ENCODE data around the gene ALDOB.
A peak's percentile ranks its signal among the peaks of the same experiment; 100 is the strongest.

The ALDOB gene

DNA sequence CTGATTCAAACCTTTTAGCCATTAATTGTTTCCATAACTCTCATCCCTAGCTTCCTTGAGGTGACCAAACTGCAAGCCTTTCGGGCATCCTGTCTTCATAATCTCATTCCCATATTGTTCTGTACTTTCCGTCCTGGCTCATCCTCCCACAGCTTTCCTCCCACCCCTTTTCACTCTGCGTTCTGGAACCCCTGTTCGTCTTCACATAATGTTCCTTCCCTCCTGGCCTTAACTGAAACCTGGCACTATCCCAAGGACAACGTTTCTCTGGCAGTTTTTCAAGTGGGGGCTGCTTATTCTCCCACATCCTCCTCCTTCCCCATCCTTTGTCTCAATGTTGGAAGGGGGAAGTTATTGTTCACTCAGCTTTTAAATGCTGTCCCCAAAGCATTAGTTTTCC, 35.5 kb downstream of the ALDOB start:
- no peak for DNase-seq (ENCODE audit: low spot score)
- TF ChIP-seq, protein P1, sequence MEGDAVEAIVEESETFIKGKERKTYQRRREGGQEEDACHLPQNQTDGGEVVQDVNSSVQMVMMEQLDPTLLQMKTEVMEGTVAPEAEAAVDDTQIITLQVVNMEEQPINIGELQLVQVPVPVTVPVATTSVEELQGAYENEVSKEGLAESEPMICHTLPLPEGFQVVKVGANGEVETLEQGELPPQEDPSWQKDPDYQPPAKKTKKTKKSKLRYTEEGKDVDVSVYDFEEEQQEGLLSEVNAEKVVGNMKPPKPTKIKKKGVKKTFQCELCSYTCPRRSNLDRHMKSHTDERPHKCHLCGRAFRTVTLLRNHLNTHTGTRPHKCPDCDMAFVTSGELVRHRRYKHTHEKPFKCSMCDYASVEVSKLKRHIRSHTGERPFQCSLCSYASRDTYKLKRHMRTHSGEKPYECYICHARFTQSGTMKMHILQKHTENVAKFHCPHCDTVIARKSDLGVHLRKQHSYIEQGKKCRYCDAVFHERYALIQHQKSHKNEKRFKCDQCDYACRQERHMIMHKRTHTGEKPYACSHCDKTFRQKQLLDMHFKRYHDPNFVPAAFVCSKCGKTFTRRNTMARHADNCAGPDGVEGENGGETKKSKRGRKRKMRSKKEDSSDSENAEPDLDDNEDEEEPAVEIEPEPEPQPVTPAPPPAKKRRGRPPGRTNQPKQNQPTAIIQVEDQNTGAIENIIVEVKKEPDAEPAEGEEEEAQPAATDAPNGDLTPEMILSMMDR (IDR thresholded peaks at IDR 0.05; ENCODE audit: borderline replicate concordance, control extremely low read depth, extremely low read depth, insufficient read depth, missing control alignments): no peak
- in situ Hi-C loops (cut with MboI; ENCODE audit: low sequenced_read_pairs, unreplicated experiment): no loop called here

GRCh38 chr9:101399643-101399970, 36.0 kb downstream of the ALDOB start:
- DNase-seq (ENCODE audit: low spot score): peak; percentile 11
- in situ Hi-C loops (cut with MboI; ENCODE audit: low sequenced_read_pairs, unreplicated experiment): no loop called here
- TF ChIP-seq, protein P1 (IDR thresholded peaks at IDR 0.05; ENCODE audit: borderline replicate concordance, control extremely low read depth, extremely low read depth, insufficient read depth, missing control alignments): no peak

DNA sequence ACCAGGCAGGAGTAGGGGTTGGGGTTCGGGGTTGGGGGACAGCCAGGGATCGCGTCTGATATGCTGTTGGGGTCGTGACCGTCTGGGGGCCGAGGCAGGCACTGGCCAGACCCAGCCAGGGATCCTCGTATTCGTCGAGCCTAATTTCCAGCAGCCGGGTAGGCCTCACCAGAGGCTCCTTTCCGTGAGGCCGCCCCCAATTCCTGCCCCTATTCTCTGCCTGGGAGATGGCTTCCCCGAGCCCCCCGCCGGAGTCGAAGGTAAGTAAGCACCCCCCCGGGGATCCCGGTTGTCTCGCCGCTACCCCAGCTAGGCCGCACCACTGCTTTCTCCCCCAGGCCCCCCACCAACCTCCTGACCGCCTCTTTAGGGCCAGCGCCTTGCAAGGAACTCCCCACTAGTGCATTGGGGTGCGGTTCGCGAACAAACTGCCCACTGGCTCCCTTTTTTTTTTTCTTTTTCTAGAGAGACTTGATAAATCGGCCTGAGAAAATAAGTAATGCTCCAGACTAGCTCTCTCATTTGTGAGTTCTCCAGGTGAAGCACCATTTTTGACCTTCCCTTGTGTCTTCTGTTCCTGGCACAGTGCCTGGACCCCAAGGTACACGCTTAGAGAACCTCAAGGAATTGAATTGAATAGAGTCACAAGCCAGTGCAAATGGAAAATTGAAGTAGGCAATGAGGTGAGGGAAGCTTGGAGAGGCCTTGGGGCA, 36.5 kb downstream of the ALDOB start:
- DNase-seq (ENCODE audit: low spot score): no peak
- in situ Hi-C loops (cut with MboI; ENCODE audit: low sequenced_read_pairs, unreplicated experiment): no loop called here
- TF ChIP-seq, protein P1 (IDR thresholded peaks at IDR 0.05; ENCODE audit: borderline replicate concordance, control extremely low read depth, extremely low read depth, insufficient read depth, missing control alignments): no peak

- TF ChIP-seq, protein P1 (IDR thresholded peaks at IDR 0.05; ENCODE audit: borderline replicate concordance, control extremely low read depth, extremely low read depth, insufficient read depth, missing control alignments): no peak
- DNase-seq (ENCODE audit: low spot score): peak; percentile 92
- in situ Hi-C loops (cut with MboI; ENCODE audit: low sequenced_read_pairs, unreplicated experiment): no loop called here
Observed at GRCh38 chr9:101398068-101398929, 37.3 kb downstream of the ALDOB start, which contains the start of the genes MRPL50 and ZNF189. TSS of gene MRPL50 (minus strand) at chr9:101398618. CDS start at chr9:101398592, 26 bp downstream. TSS of gene ZNF189 (plus strand) at chr9:101398851. CDS start at chr9:101399157, 306 bp downstream.

GRCh38 chr9:101397746-101398067, 37.9 kb downstream of the ALDOB start:
- TF ChIP-seq, protein P1 (IDR thresholded peaks at IDR 0.05; ENCODE audit: borderline replicate concordance, control extremely low read depth, extremely low read depth, insufficient read depth, missing control alignments): no peak
- in situ Hi-C loops (cut with MboI; ENCODE audit: low sequenced_read_pairs, unreplicated experiment): no loop called here
- DNase-seq (ENCODE audit: low spot score): no peak

DNA sequence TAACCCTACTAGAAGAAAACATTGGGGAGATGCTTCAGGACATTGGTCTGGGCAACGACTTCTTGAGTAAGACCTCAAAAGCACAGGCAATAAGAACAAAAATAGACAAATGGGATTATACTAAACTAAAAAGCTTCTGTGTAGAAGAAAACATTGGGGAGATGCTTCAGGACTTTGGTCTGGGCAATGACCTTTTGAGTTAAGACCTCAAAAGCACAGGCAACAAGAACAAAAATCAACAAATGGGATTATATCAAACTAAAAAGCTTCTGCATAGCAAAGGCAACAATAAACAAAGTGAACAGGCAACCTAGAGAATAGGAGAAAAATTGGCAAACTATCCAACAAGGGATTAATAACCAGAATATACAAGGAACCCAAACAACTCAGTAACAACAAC, 40.9 kb downstream of the ALDOB start:
- in situ Hi-C loops (cut with MboI; ENCODE audit: low sequenced_read_pairs, unreplicated experiment): no loop called here
- TF ChIP-seq, protein P1 (IDR thresholded peaks at IDR 0.05; ENCODE audit: borderline replicate concordance, control extremely low read depth, extremely low read depth, insufficient read depth, missing control alignments): no peak
- DNase-seq (ENCODE audit: low spot score): no peak
